ENCODE measurements around the gene FILIP1L.

- TF ChIP-seq GATA3 (IDR thresholded peaks at IDR 0.05; ENCODE audit: low read depth, low read length) = no peak
- no peak for TF ChIP-seq GATA2 (IDR thresholded peaks at IDR 0.05; ENCODE audit: low read depth, low read length)
Observed at GRCh38 chr3:99957151-99957796, 157.0 kb downstream of the FILIP1L start.

Measured in SH-SY5Y (cell line).